Mesenchymal stem cell (in vitro differentiated cells and primary cell): ENCODE data around the gene DGCR8.

Experiments
- DNase-seq: peaks from one replicate; pipeline ENCODE4 v3.0.0-alpha.2; 2013
- H2AFZ ChIP-seq: one replicate; pipeline ENCODE4 v1.6.1; 2013; ENCODE audit warnings: low read depth, mild to moderate bottlenecking, control low read depth, inconsistent platforms, low read length, moderate library complexity
- H2AK5ac ChIP-seq: 2 replicates; pipeline ENCODE4 v1.6.1; 2013; ENCODE audit warnings: low read length, moderate library complexity, mild to moderate bottlenecking, inconsistent platforms; ENCODE audit not compliant: severe bottlenecking
- H2BK120ac ChIP-seq: one replicate; pipeline ENCODE4 v1.6.1; 2013; ENCODE audit warnings: low read depth, mild to moderate bottlenecking, inconsistent platforms, low read length, moderate library complexity
- H2BK12ac ChIP-seq, 2 experiments: one replicate each; pipeline ENCODE4 v1.6.1; 2013; ENCODE audit warnings: inconsistent platforms in 2 of 2, low read length in 2 of 2, mild to moderate bottlenecking in 2 of 2, moderate library complexity in 2 of 2, control low read depth in 1 of 2
- H2BK15ac ChIP-seq: one replicate; pipeline ENCODE4 v1.6.1; 2013; ENCODE audit warnings: mild to moderate bottlenecking, low read depth, inconsistent platforms; ENCODE audit not compliant: poor library complexity, severe bottlenecking
- H2BK5ac ChIP-seq: 2 replicates; pipeline ENCODE4 v1.6.1; 2013; ENCODE audit warnings: low read depth, mild to moderate bottlenecking, low read length, control low read depth, inconsistent platforms; ENCODE audit not compliant: poor library complexity, severe bottlenecking
- H3K14ac ChIP-seq, 2 experiments: one replicate each; pipeline ENCODE4 v1.6.1; 2013; ENCODE audit warnings: inconsistent platforms in 2 of 2, low read length in 2 of 2, control low read depth in 1 of 2, mild to moderate bottlenecking in 1 of 2, moderate library complexity in 1 of 2
- H3K18ac ChIP-seq, 2 experiments: one replicate each; pipeline ENCODE4 v1.6.1; 2013; ENCODE audit warnings: inconsistent platforms in 2 of 2, low read length in 2 of 2, control low read depth in 1 of 2, low read depth in 1 of 2, mild to moderate bottlenecking in 1 of 2
- H3K23ac ChIP-seq, 2 experiments: one replicate each; pipeline ENCODE4 v1.6.1; 2013; ENCODE audit warnings: inconsistent platforms in 2 of 2, low read length in 2 of 2, mild to moderate bottlenecking in 2 of 2, moderate library complexity in 2 of 2, control low read depth in 1 of 2
- H3K27ac ChIP-seq: 2 replicates; pipeline ENCODE4 v1.5.1; 2013; ENCODE audit warnings: mild to moderate bottlenecking, moderate library complexity, low read length, control low read depth, inconsistent platforms; ENCODE audit not compliant: poor library complexity, severe bottlenecking
- H3K27me3 ChIP-seq, 2 experiments: 2 replicates each; pipeline versions ENCODE4 v1.6.1 to v1.7.0; 2013; ENCODE audit warnings: low read length in 2 of 2, mild to moderate bottlenecking in 2 of 2, moderate library complexity in 2 of 2, control low read depth in 1 of 2, inconsistent platforms in 1 of 2; ENCODE audit not compliant: control insufficient read depth in 1 of 2, insufficient read depth in 1 of 2
- H3K36me3 ChIP-seq, 2 experiments: 2 replicates each; pipeline versions ENCODE4 v1.6.1 to v1.7.0; 2013; ENCODE audit warnings: low read length in 2 of 2, control low read depth in 1 of 2, inconsistent platforms in 1 of 2, low read depth in 1 of 2, mild to moderate bottlenecking in 1 of 2; ENCODE audit not compliant: insufficient read depth in 2 of 2, control insufficient read depth in 1 of 2
- H3K4ac ChIP-seq, 2 experiments: one replicate each; pipeline ENCODE4 v1.6.1; 2013; ENCODE audit warnings: inconsistent platforms in 2 of 2, low read length in 2 of 2, mild to moderate bottlenecking in 2 of 2, moderate library complexity in 2 of 2, control low read depth in 1 of 2, low read depth in 1 of 2
- H3K4me1 ChIP-seq: 2 replicates; pipeline ENCODE4 v1.6.1; 2013; ENCODE audit warnings: low read depth, low read length, control low read depth; ENCODE audit not compliant: control insufficient read depth, insufficient read depth
- H3K4me2 ChIP-seq: 2 replicates; pipeline ENCODE4 v1.6.1; 2013; ENCODE audit warnings: low read length, mild to moderate bottlenecking, inconsistent platforms; ENCODE audit not compliant: poor library complexity, severe bottlenecking
- H3K4me3 ChIP-seq, 2 experiments: 2 replicates each; pipeline versions ENCODE4 v1.5.1 to v1.7.0; 2013; ENCODE audit warnings: low read length in 2 of 2, mild to moderate bottlenecking in 2 of 2, control low read depth in 1 of 2, low read depth in 1 of 2; ENCODE audit not compliant: insufficient read depth in 1 of 2
- H3K79me1 ChIP-seq: replicated peaks from 2 replicates; pipeline ENCODE4 v1.6.1; 2013; ENCODE audit warnings: mild to moderate bottlenecking, control low read depth, low read length, inconsistent platforms; ENCODE audit not compliant: poor library complexity, severe bottlenecking
- H3K9ac ChIP-seq: 2 replicates; pipeline ENCODE4 v1.7.0; 2013; ENCODE audit warnings: mild to moderate bottlenecking, low read length, moderate library complexity
- H3K9me3 ChIP-seq: 2 replicates; pipeline ENCODE4 v1.7.0; 2013; ENCODE audit warnings: mild to moderate bottlenecking, low read length; ENCODE audit not compliant: control insufficient read depth
- H4K8ac ChIP-seq: one replicate; pipeline ENCODE4 v1.6.1; 2013; ENCODE audit warnings: inconsistent platforms, mild to moderate bottlenecking, low read length, moderate library complexity
- H4K91ac ChIP-seq: one replicate; pipeline ENCODE4 v1.6.1; 2013; ENCODE audit warnings: mild to moderate bottlenecking, low read length, inconsistent platforms
- WGBS: methylation state at CpG from one replicate; pipeline ENCODE4 v1.1.7; 2013; ENCODE audit warnings: mixed read lengths; 5-methylcytosine and 5-hydroxymethylcytosine counted together

The DGCR8 gene

DNA sequence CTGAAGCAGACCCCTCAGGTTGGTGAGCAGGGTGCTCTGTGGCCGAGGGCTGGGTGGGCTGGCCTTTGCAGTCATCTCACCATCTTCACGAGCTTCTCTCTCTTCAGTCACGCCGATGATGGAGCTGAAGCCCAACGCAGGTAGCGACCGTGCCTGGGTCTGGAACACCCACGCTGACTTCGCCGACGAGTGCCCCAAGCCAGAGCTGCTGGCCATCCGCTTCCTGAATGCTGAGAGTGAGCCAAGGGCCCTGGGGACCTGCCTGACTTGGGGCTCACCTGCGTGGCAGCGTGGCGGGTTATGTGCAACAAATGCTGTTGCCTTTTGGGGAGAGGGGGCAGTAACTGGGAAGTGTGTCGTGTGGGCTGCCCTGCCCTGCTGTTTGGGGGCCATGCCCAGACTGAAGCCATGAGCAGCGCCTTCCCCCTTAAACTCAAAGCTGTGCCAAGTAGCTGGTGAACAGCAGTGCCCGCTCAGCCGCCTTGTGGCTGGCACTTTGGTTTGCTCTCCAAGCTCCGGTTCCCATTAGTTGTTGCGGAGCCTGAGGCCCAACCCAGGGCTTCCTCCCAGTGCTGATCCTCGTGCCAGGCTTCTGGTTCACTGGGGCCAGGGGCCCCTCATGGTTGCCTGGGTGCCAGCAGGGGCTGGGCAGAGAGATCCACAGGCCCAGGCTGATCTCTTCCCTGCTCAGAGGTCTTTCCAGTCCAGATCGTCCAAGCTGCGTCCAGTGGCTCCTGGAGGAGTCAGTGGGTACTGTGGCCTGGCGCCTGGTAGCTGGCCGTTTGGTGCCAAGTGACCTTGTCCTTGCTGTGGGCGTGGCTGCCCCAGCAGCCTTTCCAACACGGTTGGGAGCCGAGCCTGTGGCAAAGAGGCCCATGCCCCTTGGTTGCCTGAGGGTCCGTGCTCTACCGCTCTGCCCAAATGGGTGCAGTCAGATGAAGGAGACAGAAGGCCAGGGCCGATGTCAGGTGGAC, 45.4 kb downstream of the DGCR8 start:
- Histone ChIP-seq H3K27ac (no peak overlapping the region), H2BK15ac (no peak overlapping the region), H3K23ac (no peak overlapping the region), H3K9me3 (no peaks in the 10 kb centered on the region), H2AK5ac (no peak overlapping the region), H4K91ac (no peak overlapping the region), H3K4me2 (no peak overlapping the region), H3K36me3 (peaks cover 62 to 79% of the 10 kb centered on the region in 2 experiments), H4K8ac (no peak overlapping the region), H2AFZ (no peak overlapping the region), H3K79me1 (peaks cover 25% of the 10 kb centered on the region), H2BK120ac (no peak overlapping the region), H3K18ac (no peak overlapping the region), H3K4ac (no peak overlapping the region), H2BK12ac (no peak overlapping the region), H3K27me3 (no peaks in the 10 kb centered on the region), H2BK5ac (no peak overlapping the region), H3K4me3 (no peak overlapping the region), H3K4me1 (peaks cover 7% of the 10 kb centered on the region), H3K14ac (no peak overlapping the region), H3K9ac (no peak overlapping the region)
- no peak for DNase-seq
- 96% methylated on average over 32 of the region's 32 CpGs for whole genome bisulfite sequencing

DNA sequence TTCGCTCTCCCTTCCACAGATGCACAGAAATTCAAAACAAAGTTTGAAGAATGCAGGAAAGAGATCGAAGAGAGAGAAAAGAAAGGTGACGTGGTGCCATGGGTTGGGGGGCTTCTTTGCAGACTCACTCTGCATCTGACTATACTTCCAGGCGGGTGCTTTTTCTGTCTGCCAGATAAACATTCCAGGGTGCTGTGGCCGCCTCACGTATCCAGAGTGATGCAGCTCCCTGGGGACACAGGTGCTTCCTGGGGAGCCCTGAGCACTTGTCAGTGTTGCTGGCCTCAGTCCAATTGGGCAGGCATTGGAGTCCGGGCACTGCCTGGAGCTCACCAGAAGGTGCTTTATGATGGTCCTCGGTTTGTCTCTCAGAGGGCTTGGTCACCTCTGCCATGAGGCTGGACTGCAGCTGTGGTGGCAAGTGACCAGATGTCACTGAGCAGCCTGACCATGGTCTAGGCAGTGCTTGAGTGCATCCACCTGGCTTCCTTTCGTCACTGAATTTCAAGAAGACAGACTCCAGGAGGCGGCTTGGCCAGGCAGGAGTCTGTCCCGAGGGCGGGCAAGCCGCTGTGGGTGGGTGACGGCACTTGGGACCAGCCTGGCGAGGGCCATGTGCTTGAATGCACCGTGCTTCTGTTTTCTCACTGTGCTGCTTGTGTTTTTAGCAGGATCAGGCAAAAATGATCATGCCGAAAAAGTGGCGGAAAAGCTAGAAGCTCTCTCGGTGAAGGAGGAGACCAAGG, 46.4 kb downstream of the DGCR8 start:
- Histone ChIP-seq H3K14ac (no peak overlapping the region), H3K23ac (no peak overlapping the region), H3K9me3 (no peaks in the 10 kb centered on the region), H3K27me3 (no peaks in the 10 kb centered on the region), H4K91ac (no peak overlapping the region), H3K4me3 (no peak overlapping the region), H3K27ac (no peak overlapping the region), H2BK12ac (no peak overlapping the region), H3K79me1 (peaks cover 25% of the 10 kb centered on the region), H3K9ac (no peak overlapping the region), H3K4me2 (no peak overlapping the region), H2BK15ac (no peak overlapping the region), H2BK5ac (no peak overlapping the region), H3K36me3 (peaks cover 56 to 70% of the 10 kb centered on the region in 2 experiments), H2AFZ (no peak overlapping the region), H2BK120ac (no peak overlapping the region), H3K4ac (no peak overlapping the region), H2AK5ac (no peak overlapping the region), H3K4me1 (peaks cover 11% of the 10 kb centered on the region), H4K8ac (no peak overlapping the region), H3K18ac (no peak overlapping the region)
- WGBS: 95% methylated on average over 18 of the region's 19 CpGs
- DNase-seq: no peak

DNA sequence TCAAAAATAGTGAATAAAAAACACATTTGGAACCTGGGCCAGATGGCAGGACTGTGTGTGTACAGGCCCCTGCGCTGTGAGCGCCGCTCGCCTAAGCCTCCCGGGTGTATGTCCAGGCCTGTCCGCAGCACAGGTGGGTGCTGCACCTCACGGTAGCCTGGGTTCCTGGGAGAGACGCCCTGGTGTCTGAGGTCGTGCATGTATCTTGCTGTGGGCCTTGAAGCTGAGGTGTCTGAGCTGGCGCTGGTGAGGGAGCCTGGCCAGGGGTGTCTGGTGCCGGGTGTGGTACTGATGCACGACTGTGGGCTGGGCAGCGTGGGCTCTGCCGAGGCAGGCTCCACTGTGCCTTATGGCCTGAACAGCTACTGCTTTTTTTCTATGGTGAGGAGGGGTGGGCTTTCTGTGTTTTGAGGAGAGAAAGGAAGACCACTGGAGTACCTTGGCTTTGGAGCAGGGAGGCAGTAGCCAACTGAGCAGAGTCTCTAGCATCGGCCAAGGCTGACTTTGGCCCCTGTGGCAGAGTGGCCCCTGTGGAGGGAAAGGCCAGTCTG, 47.4 kb downstream of the DGCR8 start:
- 98% methylated on average over 15 of the region's 15 CpGs for WGBS
- Histone ChIP-seq H4K8ac (no peak overlapping the region), H4K91ac (no peak overlapping the region), H3K36me3 (peaks cover 46 to 60% of the 10 kb centered on the region in 2 experiments), H3K9me3 (no peaks in the 10 kb centered on the region), H3K18ac (no peak overlapping the region), H3K27me3 (no peaks in the 10 kb centered on the region), H3K79me1 (peaks cover 23% of the 10 kb centered on the region), H3K4ac (no peak overlapping the region), H3K4me2 (no peak overlapping the region), H2BK120ac (no peak overlapping the region), H3K4me1 (peaks cover 14% of the 10 kb centered on the region), H2BK12ac (no peak overlapping the region), H2BK5ac (no peak overlapping the region), H3K27ac (no peak overlapping the region), H3K23ac (no peak overlapping the region), H2BK15ac (no peak overlapping the region), H3K9ac (no peak overlapping the region), H2AK5ac (no peak overlapping the region), H3K4me3 (no peak overlapping the region), H2AFZ (no peak overlapping the region), H3K14ac (no peak overlapping the region)
- DNase-seq: no peak
